SH-SY5Y (cell line): ENCODE measurements around the gene SPPL2B.

Experiments used
- GATA2 ChIP-seq: IDR thresholded peaks from 2 replicates; pipeline ENCODE4 v1.6.1; 2011; ENCODE audit warnings: mild to moderate bottlenecking, low read depth, low read length
- GATA3 ChIP-seq: IDR thresholded peaks from 2 replicates; pipeline ENCODE4 v1.6.1; 2011; ENCODE audit warnings: low read depth, mild to moderate bottlenecking, low read length, moderate library complexity

Gene SPPL2B

DNA sequence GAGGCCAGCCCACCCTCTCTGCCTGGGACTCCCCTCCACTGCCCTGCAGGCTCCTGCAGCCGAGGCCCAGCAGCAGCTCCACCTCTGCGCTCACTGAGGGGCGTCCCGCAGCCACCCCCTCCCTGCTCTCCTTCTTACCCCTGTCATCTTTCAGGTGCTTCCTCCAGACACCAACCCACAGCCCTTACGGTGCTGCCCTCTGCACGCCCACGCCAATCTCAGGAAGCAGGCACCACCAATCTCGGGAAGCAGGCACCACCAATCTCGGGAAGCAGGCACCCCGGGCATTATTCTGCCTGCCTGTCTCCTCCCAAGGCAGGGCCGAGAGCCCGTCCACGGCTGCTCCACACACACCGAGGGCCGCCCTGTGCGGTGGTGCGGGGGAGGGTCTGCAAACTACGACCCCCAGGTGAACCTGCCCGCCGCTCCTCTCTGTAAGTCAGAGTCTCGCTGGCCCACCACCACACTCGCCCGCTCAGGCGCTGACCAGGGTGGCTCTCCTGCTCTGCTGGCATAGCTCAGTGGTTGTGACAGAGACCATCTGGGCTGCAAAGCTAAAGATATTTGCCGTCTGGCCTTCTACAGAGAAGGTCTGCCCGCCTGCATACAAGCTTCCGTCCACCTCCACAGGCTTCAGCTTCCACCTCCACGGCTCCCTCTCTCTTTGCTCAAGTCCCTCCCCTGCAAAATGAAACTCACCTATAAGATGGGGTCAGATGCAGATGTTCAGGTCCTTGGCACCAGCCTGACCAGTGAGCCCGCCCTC lies 3.0 kb upstream of the SPPL2B start:
- TF ChIP-seq GATA3 (no peak), GATA2 (no peak)

DNA sequence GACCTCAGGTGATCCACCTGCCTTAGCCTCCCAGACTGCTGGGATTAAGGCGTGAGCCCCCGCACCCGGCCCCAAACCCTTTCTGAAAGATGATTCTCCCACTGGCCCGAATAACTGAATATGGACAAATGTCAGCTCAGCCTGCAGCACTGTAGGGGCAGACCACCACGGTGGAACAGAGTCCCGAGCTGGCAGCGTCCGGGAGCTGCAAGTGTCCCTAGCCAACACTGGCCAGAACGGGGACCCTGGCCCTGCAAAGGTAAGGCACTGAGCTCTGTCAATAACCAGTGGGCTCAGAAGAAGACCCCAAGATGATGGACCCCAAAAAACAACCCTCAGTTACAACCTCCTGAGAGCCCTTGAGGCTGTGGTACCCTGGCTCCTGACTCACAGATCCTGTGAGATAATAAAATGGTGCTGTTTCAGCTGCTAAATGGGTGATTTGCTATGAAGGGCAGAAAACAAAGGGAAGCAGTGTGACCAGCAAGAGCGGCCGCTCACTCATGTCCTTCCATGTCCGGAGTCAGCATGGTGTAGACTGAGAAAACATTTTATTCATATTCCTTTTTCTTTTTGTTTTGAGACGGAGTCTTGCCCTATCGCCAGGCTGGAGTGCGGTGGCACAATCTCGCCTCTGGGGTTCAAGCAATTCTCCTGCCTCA lies 1.7 kb upstream of the SPPL2B start:
- TF ChIP-seq GATA3 (no peak), GATA2 (no peak)

DNA sequence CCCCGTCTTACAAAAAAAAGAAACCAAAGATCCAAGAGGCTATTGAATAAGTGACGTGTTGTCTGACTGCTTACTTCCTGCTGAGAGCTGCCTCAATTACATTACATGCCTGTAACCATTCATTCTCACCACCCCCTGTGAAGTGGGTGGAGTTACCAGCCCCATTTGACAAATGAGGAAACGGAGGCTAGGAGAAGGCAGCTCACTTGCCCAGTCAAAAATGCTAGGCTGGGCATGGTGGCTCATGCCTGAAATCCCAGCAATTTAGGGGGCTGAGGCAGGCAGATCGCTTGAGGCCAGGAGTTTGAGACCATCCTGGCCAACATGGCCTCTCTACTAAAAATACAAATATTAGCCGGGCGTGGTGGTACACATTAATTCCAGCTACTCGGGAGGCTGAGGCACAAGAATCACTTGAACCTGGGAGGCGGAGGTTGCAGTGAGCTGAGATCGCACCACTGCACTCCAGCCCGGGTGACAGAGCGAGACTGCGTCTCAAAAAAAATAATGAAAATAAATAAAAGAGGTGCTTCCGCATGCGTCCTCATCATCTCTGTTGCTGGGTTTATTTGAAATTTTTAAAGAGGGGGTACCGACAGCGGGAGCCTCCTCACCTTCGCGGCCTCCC lies 597 bp upstream of the SPPL2B start:
- no peak for TF ChIP-seq GATA3
- TF ChIP-seq GATA2, result no peak

DNA sequence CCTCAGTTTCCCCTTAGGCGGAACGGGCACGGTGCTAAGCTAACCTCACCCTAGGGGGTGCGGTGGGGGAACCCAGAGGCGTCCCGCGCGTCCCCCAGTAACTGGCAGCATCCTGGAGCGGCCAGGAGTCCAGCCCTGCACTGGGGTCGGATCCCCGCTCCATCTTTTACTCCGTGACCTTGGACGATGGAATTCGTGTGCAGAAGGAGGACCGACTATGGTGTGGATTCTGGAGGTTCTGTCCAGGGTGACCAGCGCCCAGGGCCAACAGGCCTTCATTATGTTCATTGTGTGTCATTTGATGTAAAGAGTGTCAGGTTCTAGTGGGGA lies 630 bp downstream of the SPPL2B start:
- TF ChIP-seq GATA2 (no peak), GATA3 (no peak)

DNA sequence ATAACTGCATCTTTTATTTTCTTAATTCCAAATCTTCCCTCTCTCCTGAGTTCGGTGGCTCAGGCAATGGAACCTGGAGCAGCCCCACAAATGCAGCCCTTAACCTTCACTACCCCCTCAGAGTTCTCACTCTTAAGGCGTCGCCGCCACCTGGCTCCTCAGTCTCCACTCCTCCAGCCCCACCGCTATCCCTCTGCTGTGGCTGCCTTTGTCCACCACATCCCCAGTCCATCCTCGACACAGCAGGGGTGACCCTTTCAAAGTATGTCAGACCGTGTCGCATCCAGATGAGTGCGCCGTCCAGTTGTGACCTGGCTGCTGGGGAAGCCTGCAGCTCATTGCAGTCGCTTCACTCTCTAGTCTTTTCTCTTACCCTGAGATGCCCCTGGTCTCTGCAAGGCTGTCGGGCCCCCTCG lies 1.0 kb downstream of the SPPL2B start:
- TF ChIP-seq GATA2, result no peak
- TF ChIP-seq GATA3, result no peak

DNA sequence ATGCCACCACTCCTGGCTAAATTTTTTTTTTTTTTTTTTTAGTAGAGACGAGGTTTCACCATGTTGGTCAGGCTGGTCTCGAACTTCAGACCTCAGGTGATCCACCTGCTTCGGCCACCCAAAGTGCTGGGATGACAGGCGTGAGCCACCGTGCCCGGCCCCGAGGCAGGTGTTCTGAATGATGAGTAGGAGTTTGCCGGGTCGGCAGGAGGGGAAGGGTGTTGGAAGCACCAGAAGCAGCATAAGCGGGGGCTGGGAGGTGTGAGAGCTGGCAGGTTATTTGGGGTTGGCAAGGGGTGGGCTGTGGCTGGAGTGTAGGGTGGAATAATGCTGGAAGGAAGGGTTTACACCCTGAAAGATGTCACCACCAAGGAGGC lies 1.8 kb downstream of the SPPL2B start:
- TF ChIP-seq GATA2 (no peak), GATA3 (no peak)

DNA sequence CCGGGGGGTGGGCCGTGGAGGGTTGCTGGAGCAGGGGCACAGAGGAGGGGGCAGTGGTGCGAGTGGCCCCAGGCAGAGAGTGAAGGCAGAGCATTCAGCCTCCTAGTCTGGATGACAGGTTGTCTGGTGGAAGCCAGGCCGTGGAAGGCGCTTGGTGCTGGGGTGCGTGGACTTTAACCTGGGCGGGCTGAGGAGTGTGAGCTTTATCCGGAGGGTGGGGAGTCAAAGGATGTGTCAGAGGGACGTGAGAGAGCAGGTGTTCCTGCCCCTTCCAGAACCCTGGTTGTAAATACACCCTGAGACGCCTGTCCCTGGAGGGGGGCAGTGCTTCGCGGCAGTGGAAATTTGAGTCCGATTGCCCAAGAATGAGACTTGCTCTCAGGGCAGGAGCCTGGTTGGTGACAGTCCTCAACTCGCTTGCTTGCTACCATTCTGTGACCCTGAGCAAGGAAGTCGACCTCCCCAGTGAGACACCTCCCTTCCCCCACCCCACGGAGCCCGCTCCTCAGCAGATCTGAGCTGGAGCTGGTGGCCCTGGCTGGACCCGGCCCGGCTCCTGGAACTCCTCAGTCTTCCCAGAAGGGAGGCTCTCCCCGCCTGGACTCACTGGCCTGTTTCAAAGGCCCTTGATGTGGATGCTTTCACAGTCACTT lies 2.3 kb downstream of the SPPL2B start:
- no peak for TF ChIP-seq GATA3

DNA sequence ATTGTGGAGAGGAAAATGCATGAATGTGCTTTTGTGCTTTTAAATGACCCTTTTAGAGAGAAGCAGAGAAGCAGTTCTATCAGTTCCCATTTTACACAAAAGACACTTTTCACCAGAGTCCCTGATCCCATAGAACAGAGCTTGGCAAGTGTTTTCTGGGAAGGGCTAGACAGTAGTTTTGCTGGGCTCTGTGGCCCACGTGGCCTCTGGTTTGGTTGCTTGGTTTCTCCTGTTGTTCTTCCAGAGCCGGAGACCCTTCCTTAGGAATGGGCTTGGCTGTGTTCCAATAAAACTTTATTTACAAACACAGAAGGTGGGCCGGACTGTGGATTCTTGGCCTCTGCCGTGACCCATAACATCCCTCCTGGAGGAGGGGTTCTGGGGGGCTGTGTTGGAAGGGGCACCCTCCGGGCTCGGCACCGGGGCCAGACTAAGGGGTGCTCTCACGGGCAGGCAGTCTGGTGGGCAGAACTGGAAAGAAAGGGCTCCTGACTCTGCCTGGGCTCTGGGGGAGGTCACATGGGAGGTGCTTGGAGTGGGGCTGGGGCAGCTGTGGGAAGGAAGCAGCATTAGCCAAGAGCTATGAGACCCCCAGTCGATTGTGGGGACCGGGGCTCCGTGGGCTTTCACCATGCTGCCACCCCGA lies 3.2 kb downstream of the SPPL2B start:
- no peak for TF ChIP-seq GATA2
- no peak for TF ChIP-seq GATA3

DNA sequence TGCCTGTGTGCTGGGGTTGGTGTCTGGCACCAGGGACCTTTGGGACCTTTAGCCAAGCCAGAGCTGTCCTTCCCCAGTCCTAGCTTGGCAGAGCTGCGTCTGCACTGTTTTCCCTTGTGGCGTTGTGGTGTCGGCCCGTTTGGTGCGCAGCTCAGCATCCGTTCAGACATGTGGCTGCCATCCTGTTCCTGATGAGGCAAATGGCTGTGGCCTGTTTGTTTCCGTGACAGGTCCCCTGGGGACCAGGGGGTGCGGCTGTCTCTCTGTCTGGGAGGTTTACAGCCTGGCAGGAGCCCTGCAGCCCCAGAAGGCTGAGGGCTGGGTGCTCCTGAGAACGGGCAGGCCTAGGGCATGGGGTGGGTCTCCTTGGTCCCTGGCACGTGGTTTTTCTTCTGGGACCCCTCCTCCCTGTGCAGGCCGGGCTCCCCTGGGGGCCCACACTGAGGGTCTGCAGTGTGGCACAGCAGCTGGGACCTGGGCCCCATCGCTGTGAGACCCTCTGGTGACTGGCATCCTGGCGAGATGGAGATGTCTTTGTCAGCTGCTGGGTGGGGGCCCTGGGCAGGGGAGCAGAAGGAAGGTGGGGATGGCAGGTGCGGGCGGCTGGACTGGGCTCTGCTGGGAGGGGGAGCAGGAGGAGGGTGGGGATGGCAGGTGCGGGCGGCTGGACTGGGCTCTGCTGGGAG lies 4.0 kb downstream of the SPPL2B start:
- TF ChIP-seq GATA3 (no peak), GATA2 (no peak)

DNA sequence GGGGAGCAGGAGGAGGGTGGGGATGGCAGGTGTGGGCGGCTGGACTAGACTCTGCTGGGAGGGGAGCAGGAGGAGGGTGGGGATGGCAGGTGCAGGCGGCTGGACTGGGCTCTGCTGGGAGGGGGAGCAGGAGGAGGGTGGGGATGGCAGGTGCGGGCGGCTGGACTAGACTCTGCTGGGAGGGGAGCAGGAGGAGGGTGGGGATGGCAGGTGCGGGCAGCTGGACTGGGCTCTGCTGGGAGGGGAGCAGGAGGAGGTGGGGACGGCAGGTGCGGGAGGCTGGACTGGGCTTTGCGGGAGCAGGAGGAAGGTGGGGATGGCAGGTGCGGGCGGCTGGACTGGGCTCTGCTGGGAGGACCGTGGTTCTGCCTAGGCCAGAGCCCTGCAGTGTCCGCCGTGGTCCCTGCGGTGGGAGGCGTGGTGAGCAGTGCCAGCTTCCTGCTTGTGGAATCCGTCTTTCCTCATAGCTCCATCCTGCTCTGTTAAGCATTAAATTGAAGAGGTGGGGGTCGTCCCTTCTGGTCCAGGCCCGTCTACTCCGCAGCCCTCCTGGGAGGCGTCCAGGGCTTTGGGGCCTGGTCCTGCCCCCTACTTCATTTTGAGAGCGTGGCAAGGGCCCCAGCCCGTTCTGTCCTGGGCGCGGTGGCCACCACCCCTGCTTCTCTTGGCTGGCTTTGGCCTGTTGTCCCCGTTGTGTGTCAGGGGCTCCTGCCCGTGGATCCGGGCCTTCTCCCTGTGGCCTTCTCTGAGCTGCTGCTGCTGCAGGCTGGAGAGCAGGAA lies 4.7 kb downstream of the SPPL2B start:
- no peak for TF ChIP-seq GATA2
- TF ChIP-seq GATA3, result no peak

DNA sequence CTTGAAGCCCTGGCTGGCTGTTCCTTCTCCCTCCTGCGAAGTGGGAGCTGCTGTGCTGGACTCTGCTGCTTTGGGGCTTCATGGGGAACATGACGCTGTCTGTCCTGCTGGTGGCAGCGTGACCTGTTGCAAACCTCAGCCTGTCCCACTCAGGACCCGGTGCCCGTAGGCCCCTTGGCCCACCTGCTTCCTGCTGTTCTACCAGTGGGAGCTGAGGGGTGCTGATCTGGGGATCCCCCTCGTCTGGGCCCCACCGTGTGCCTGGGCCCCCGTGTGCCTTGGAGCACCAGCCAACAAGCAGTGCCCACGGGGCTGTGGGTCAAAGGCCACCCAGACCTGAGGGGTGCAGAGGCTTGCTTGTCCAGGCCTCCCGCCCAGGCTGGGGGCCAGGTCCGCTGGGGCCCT lies 5.3 kb downstream of the SPPL2B start:
- TF ChIP-seq GATA3 (no peak), GATA2 (no peak)

DNA sequence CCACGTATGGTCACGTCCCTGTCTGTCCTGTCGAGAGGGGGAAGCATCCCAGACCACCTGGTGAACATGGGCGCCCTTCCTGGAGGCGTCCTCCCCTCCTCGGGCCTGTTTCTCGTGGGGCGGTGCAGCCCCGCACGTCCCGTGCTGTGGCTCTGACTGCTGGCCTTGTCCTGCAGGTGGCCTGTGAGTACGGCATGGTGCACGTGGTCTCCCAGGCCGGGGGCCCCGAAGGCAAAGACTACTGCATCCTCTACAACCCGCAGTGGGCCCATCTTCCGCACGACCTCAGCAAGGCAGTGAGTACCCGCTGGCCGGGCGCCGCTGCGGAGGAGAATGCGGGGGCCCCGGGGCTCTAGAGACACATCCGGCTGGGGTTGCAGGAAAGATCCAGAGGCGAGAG lies 5.9 kb downstream of the SPPL2B start:
- no peak for TF ChIP-seq GATA3
- TF ChIP-seq GATA2, result no peak
